Measurements from ENCODE around the gene RASL11B.
A peak's percentile ranks its signal among the peaks of the same experiment; 100 is the strongest.

The RASL11B gene

GRCh38 chr4:52874948-52875347 lies 12.8 kb downstream of the RASL11B start:
- DNase-seq (ENCODE audit: low spot score): no peak

- no peak for DNase-seq (ENCODE audit: low spot score)
Observed at GRCh38 chr4:52876069-52876468, 14.0 kb downstream of the RASL11B start.

- DNase-seq (ENCODE audit: low spot score): no peak
Observed at GRCh38 chr4:52877036-52877435, 14.9 kb downstream of the RASL11B start.

- DNase-seq (ENCODE audit: low spot score): no peak
Observed at GRCh38 chr4:52877694-52878093, 15.6 kb downstream of the RASL11B start.

- DNase-seq (ENCODE audit: low spot score): no peak
Observed at GRCh38 chr4:52879471-52879870, 17.4 kb downstream of the RASL11B start.

GRCh38 chr4:52880994-52881393 lies 18.9 kb downstream of the RASL11B start:
- no peak for DNase-seq (ENCODE audit: low spot score)

GRCh38 chr4:52883183-52883621 lies 21.1 kb downstream of the RASL11B start:
- DNase-seq (ENCODE audit: low spot score): no peak

GRCh38 chr4:52883707-52884669 lies 21.9 kb downstream of the RASL11B start:
- no peak for DNase-seq (ENCODE audit: low spot score)

- no peak for DNase-seq (ENCODE audit: low spot score)
Observed at GRCh38 chr4:52884994-52885393, 22.9 kb downstream of the RASL11B start.

GRCh38 chr4:52889354-52889753 lies 27.2 kb downstream of the RASL11B start:
- DNase-seq (ENCODE audit: low spot score): no peak

GRCh38 chr4:52889778-52890520 lies 27.8 kb downstream of the RASL11B start:
- no peak for DNase-seq (ENCODE audit: low spot score)

- DNase-seq (ENCODE audit: low spot score): no peak
Observed at GRCh38 chr4:52890521-52890791, 28.3 kb downstream of the RASL11B start.

- no peak for DNase-seq (ENCODE audit: low spot score)
Observed at GRCh38 chr4:52891743-52892142, 29.6 kb downstream of the RASL11B start.

- DNase-seq (ENCODE audit: low spot score): no peak
Observed at GRCh38 chr4:52892880-52893279, 30.8 kb downstream of the RASL11B start.

- DNase-seq (ENCODE audit: low spot score): no peak
Observed at GRCh38 chr4:52894443-52894842, 32.3 kb downstream of the RASL11B start.

- no peak for DNase-seq (ENCODE audit: low spot score)
Observed at GRCh38 chr4:52903273-52903672, 41.2 kb downstream of the RASL11B start.

- DNase-seq (ENCODE audit: low spot score): no peak
Observed at GRCh38 chr4:52904421-52904820, 42.3 kb downstream of the RASL11B start.

- DNase-seq (ENCODE audit: low spot score): no peak
Observed at GRCh38 chr4:52907510-52907909, 45.4 kb downstream of the RASL11B start.

- no peak for DNase-seq (ENCODE audit: low spot score)
Observed at GRCh38 chr4:52910115-52910514, 48.0 kb downstream of the RASL11B start.

- peak; percentile 66 for DNase-seq (ENCODE audit: low spot score)
Observed at GRCh38 chr4:52911684-52912294, 49.7 kb downstream of the RASL11B start.

- no peak for DNase-seq (ENCODE audit: low spot score)
Observed at GRCh38 chr4:52912608-52913007, 50.5 kb downstream of the RASL11B start.

- DNase-seq (ENCODE audit: low spot score): no peak
Observed at GRCh38 chr4:52914051-52914605, 52.0 kb downstream of the RASL11B start.

- DNase-seq (ENCODE audit: low spot score): no peak
Observed at GRCh38 chr4:52915191-52915590, 53.1 kb downstream of the RASL11B start.

All from CD4-positive, alpha-beta T cell treated with Interleukin-2 at 100 ng/mL for 4 hours (primary cell).